HCT116 (cell line): Measurements from ENCODE around the gene CFAP45. TPM values are rescaled to one million over a fixed set of nuclear protein-coding genes. Genes with fewer than 3 reads are reported as not detected.

Source experiments
- ATAC-seq: fragments of 200-7000 bp; cut with Tn5 transposase; 2 replicates; pipeline ENCODE4 v1.9.1; 2020; ENCODE audit warnings: mild to moderate bottlenecking, moderate library complexity
- Bru-seq: library from RNA; stranded (reverse); fragments of 400-500 nt; gene quantifications from one replicate; lab custom pipeline; 2021; lab: Mats Ljungman, UMichigan
- BruChase-seq, 2 experiments: library from RNA; stranded (reverse); fragments of 400-500 nt; gene quantifications; one replicate each; lab custom pipeline; 2021; lab: Mats Ljungman, UMichigan
- BruUV-seq: library from RNA; stranded (reverse); fragments of 400-500 nt; replicated peaks from 2 replicates; lab custom pipeline; 2021; lab: Mats Ljungman, UMichigan
- CTCF ChIA-PET: fragments of 300-600 bp; sonication (Branson Sonifier 250); formaldehyde crosslinking; loops from one replicate; lab custom pipeline; 2021; ENCODE audit warnings: antibody characterized with exemption; lab: Charles Lee
- POLR2A ChIA-PET: fragments of 300-600, 350-600 bp; sonication (Branson Sonifier 250); formaldehyde crosslinking; loops from one replicate; lab custom pipeline; 2021; ENCODE audit warnings: antibody characterized with exemption; lab: Charles Lee
- RAD21 ChIA-PET, 2 experiments: fragments of 300-600 bp; sonication (Branson Sonifier 250); formaldehyde crosslinking; loops; one replicate each; lab custom pipeline; 2023; ENCODE audit warnings: low total read pairs in 2 of 2; ENCODE audit not compliant: uncharacterized antibody in 2 of 2, unreplicated experiment in 2 of 2, low non-redundant PET in 1 of 2; lab: Charles Lee
- DNase-seq: peaks from one replicate; pipeline ENCODE4 v3.0.0-alpha.2; 2010; ENCODE audit warnings: low read depth, low spot score
- H2AFZ ChIP-seq: fragments of 200-600 bp; shearing (Covaris generic), sonication (generic); 2 replicates; pipeline ENCODE4 v1.6.1; 2017; ENCODE audit warnings: low read depth, mixed run types, mixed read lengths, antibody characterized with exemption, low read length; ENCODE audit not compliant: poor library complexity, severe bottlenecking
- H3K27ac ChIP-seq: 2 replicates; pipeline ENCODE4 v1.5.1; 2012; ENCODE audit warnings: low read depth, low read length
- H3K27me3 ChIP-seq: fragments of 200-600 bp; sonication (generic); 2 replicates; pipeline ENCODE4 v1.6.1; 2016; ENCODE audit warnings: mixed run types, low read length, mixed read lengths; ENCODE audit not compliant: insufficient read depth
- H3K36me3 ChIP-seq, 2 experiments: fragments of 200-500 bp in 1 of 2; fragments of 200-600 bp in 1 of 2; sonication (Bioruptor generic) in 1 of 2; sonication (generic) in 1 of 2; 2 replicates each; pipeline versions ENCODE4 v1.5.1 to v1.6.1; 2014 to 2016; ENCODE audit warnings: low read length in 2 of 2, inconsistent platforms in 1 of 2, mixed read lengths in 1 of 2, mixed run types in 1 of 2; ENCODE audit not compliant: insufficient read depth in 2 of 2, control insufficient read depth in 1 of 2
- H3K4me1 ChIP-seq, 2 experiments: fragments of 200-600 bp in 1 of 2; sonication (generic) in 1 of 2; 2 replicates each; pipeline versions ENCODE4 v1.5.1 to v1.6.1; 2012 to 2017; ENCODE audit warnings: low read length in 2 of 2, inconsistent platforms in 1 of 2, mild to moderate bottlenecking in 1 of 2, mixed read lengths in 1 of 2, mixed run types in 1 of 2, moderate library complexity in 1 of 2; ENCODE audit not compliant: insufficient read depth in 2 of 2, control insufficient read depth in 1 of 2
- H3K4me2 ChIP-seq: fragments of 200-600 bp; sonication (generic); 2 replicates; pipeline ENCODE4 v1.6.1; 2017; ENCODE audit warnings: mixed run types, low read length, mixed read lengths
- H3K4me3 ChIP-seq, 2 experiments: fragments of 200-600 bp in 1 of 2; sonication (generic) in 1 of 2; replicated peaks in 1 of 2; 2 replicates each; pipeline ENCODE4 v1.5.1; 2011 to 2016; ENCODE audit warnings: low read length in 2 of 2, control low read depth in 1 of 2, low read depth in 1 of 2, mild to moderate bottlenecking in 1 of 2, mixed read lengths in 1 of 2, mixed run types in 1 of 2
- H3K79me2 ChIP-seq: fragments of 200-600 bp; sonication (generic); 2 replicates; pipeline ENCODE4 v1.6.1; 2017; ENCODE audit warnings: mild to moderate bottlenecking, mixed run types, low read length, moderate library complexity, mixed read lengths; ENCODE audit not compliant: insufficient read depth
- H3K9ac ChIP-seq: fragments of 200-600 bp; sonication (generic); 2 replicates; pipeline ENCODE4 v1.6.1; 2016; ENCODE audit warnings: low read length, mixed read lengths
- H3K9me2 ChIP-seq: fragments of 200-600 bp; sonication (generic), shearing (Covaris generic); 2 replicates; pipeline ENCODE4 v1.6.1; 2017; ENCODE audit warnings: mixed run types, mild to moderate bottlenecking, moderate library complexity; ENCODE audit not compliant: insufficient read depth
- H3K9me3 ChIP-seq, 2 experiments: fragments of 200-500 bp in 1 of 2; fragments of 200-600 bp in 1 of 2; sonication (Bioruptor generic) in 1 of 2; sonication (generic) in 1 of 2; 2 replicates each; pipeline ENCODE4 v1.6.1; 2014 to 2017; ENCODE audit warnings: low read length in 2 of 2, mixed read lengths in 2 of 2, inconsistent platforms in 1 of 2, low read depth in 1 of 2, mild to moderate bottlenecking in 1 of 2, mixed run types in 1 of 2, moderate library complexity in 1 of 2; ENCODE audit not compliant: control insufficient read depth in 1 of 2, insufficient read depth in 1 of 2
- H4K20me1 ChIP-seq: fragments of 200-600 bp; sonication (generic), shearing (Covaris generic); 2 replicates; pipeline ENCODE4 v1.6.1; 2017; ENCODE audit warnings: mixed run types, mild to moderate bottlenecking, moderate library complexity; ENCODE audit not compliant: insufficient read depth
- CEBPB ChIP-seq: IDR thresholded peaks from 2 replicates; pipeline ENCODE4 v1.6.1; 2012; ENCODE audit warnings: low read depth
- CTCF ChIP-seq, 3 experiments: fragments of 200-600 bp in 1 of 3; sonication (generic) in 1 of 3; IDR thresholded peaks in 2 of 3; conservative IDR thresholded peaks in 1 of 3; 2 replicates each; pipeline ENCODE4 v1.5.1; 2012 to 2017; ENCODE audit warnings: low read depth in 2 of 3, low read length in 2 of 3, antibody characterized with exemption in 1 of 3, borderline replicate concordance in 1 of 3, control low read depth in 1 of 3, mild to moderate bottlenecking in 1 of 3, mixed read lengths in 1 of 3, mixed run types in 1 of 3, moderate library complexity in 1 of 3; ENCODE audit not compliant: insufficient read depth in 1 of 3
- ELF1 ChIP-seq: IDR thresholded peaks from 2 replicates; pipeline ENCODE4 v1.6.1; 2012; ENCODE audit warnings: low read depth, borderline replicate concordance
- EZH2phosphoT487 ChIP-seq: fragments of 200-600 bp; IDR thresholded peaks from 2 replicates; pipeline ENCODE4 v1.6.1; 2018; ENCODE audit warnings: antibody characterized with exemption, borderline replicate concordance
- FOSL1 ChIP-seq: IDR thresholded peaks from 2 replicates; pipeline ENCODE4 v1.6.1; 2012; ENCODE audit warnings: low read depth
- JUND ChIP-seq: IDR thresholded peaks from 2 replicates; pipeline ENCODE4 v1.6.1; 2012
- MAX ChIP-seq: IDR thresholded peaks from 2 replicates; pipeline ENCODE4 v1.6.1; 2012
- POLR2AphosphoS5 ChIP-seq: IDR thresholded peaks from 2 replicates; pipeline ENCODE4 v1.6.1; 2011; ENCODE audit warnings: mild to moderate bottlenecking, low read depth, low read length, moderate library complexity
- RAD21 ChIP-seq: IDR thresholded peaks from 2 replicates; pipeline ENCODE4 v1.6.1; 2012; ENCODE audit warnings: low read depth, mild to moderate bottlenecking
- SP1 ChIP-seq: IDR thresholded peaks from 2 replicates; pipeline ENCODE4 v1.6.1; 2012; ENCODE audit warnings: low read depth
- ZBTB33 ChIP-seq: IDR thresholded peaks from 2 replicates; pipeline ENCODE4 v1.6.1; 2011; ENCODE audit warnings: mild to moderate bottlenecking, low read length, moderate library complexity; ENCODE audit not compliant: insufficient replicate concordance; ENCODE audit errors: extremely low read depth
- intact Hi-C: fragments of 100-400 bp; cut with micrococcal nuclease; formaldehyde crosslinking; loops from 2 replicates; pipeline ENCODE4 v1.10.0; 2022
- long read RNA-seq: library from polyadenylated mRNA; unstranded; transcript quantifications from one replicate; pipeline ENCODE4 v2.0.0, GENCODE V29; 2021; ENCODE audit not compliant: unreplicated experiment
- polyA plus RNA-seq: library from polyadenylated mRNA; unstranded; fragments of >200 nt; gene quantifications from 2 replicates; pipeline ENCODE4 v1.2.1, GENCODE V29; 2012; ENCODE audit warnings: missing spikeins
- total RNA-seq: library from RNA; stranded (reverse); gene quantifications from one replicate; pipeline ENCODE4 v1.2.1, GENCODE V29; 2021; ENCODE audit not compliant: unreplicated experiment

The CFAP45 gene
- total RNA-seq: 0.59 TPM
- 0.52 and 0.91 TPM in 2 replicates for polyA plus RNA-seq
- Bru-seq, nascent RNA: percentile 31 among the genes with signal in this experiment
- percentile 24 among the genes with signal in this experiment for BruChase-seq, experiment 1, labeled RNA remaining after a 6-hour chase
- BruChase-seq, experiment 2, labeled RNA remaining after a 2-hour chase: percentile 26 among the genes with signal in this experiment
- long read RNA-seq: 0 reads

GRCh38 chr1:159900086-159900680 is at the start of gene CFAP45:
Gene CFAP45, minus strand, starts transcription at chr1:159900165. Its CDS starts 67 bp downstream, at chr1:159900098.
- peak within 1 kb of the TSS; percentile 58 for H3K9ac ChIP-seq
- peaks cover 19% of the 10 kb centered on the region in 2 experiments for H3K4me1 ChIP-seq
- BruUV-seq: no TSS peak
- ChIA-PET CTCF (interaction anchor here (0.8 to 1.7 kb wide), 3 partner anchors 9 to 107 kb away, joined by 3 to 21 read pairs (median 4); no protein-coding TSS in a partner anchor), RAD21 (interaction anchor here in 1 of 2 experiments (1.0 kb wide), 1 partner anchor 107 kb away, joined by 3 read pairs; no protein-coding TSS in a partner anchor), POLR2A (interaction anchor here (1.0 to 1.6 kb wide), 3 partner anchors 12 to 16 kb away, joined by 3 to 7 read pairs (median 3); no protein-coding TSS in a partner anchor)
- no peaks in the 10 kb centered on the region for H3K36me3 ChIP-seq
- peak; percentile 92 for ATAC-seq
- peak within 1 kb of the TSS; percentile 55 for H3K27ac ChIP-seq
- no peaks in the 10 kb centered on the region for H3K9me2 ChIP-seq
- intact Hi-C loops: no loop called here
- H3K4me3 ChIP-seq: peak within 1 kb of the TSS; percentile 22 to 34
- no peaks in the 10 kb centered on the region for H4K20me1 ChIP-seq
- H2AFZ ChIP-seq: peak within 1 kb of the TSS; percentile 8
- 0 out of 2 replicates have a peak, but pooled peaks have one; percentile 41 for TF ChIP-seq SP1
- peak; percentile 18 for TF ChIP-seq MAX
- no peak for TF ChIP-seq ELF1
- TF ChIP-seq, all 23 proteins: peak for 2
- no peaks in the 10 kb centered on the region for H3K79me2 ChIP-seq
- DNase-seq: peak; percentile 65
- peak within 1 kb of the TSS; percentile 64 for H3K4me2 ChIP-seq
- no peaks in the 10 kb centered on the region; a peak in 1 of 4 replicates for H3K9me3 ChIP-seq
- H3K27me3 ChIP-seq: no peaks in the 10 kb centered on the region

GRCh38 chr1:159949123-159949522 is 49.2 kb upstream of the CFAP45 start:
- ATAC-seq (no peak), DNase-seq (no peak)
- TF ChIP-seq ZBTB33 (no peak), CTCF (IDR thresholded peaks at IDR 0.05 in 2 of 3, conservative IDR thresholded peaks at IDR 0.05 in 1 of 3; ENCODE audit: borderline replicate concordance in 1 of 3, insufficient read depth in 1 of 3, low read depth in 2 of 3, low read length in 2 of 3) (no peak), RAD21 (no peak), MAX (no peak), EZH2phosphoT487 (no peak), CEBPB (no peak), POLR2AphosphoS5 (no peak), JUND (no peak), FOSL1 (no peak)
- Histone ChIP-seq H4K20me1 (no peaks in the 10 kb centered on the region), H3K4me1 (peaks cover 14 to 25% of the 10 kb centered on the region in 2 experiments), H3K9ac (no peak overlapping the region), H3K4me2 (no peak overlapping the region), H2AFZ (no peak overlapping the region), H3K27ac (no peak overlapping the region), H3K9me3 (no peaks in the 10 kb centered on the region), H3K36me3 (no peaks in the 10 kb centered on the region), H3K79me2 (no peaks in the 10 kb centered on the region), H3K9me2 (no peaks in the 10 kb centered on the region), H3K4me3 (no peak overlapping the region), H3K27me3 (peaks cover 10% of the 10 kb centered on the region; the same call in 1 of the 2 replicates)
- no TSS peak for BruUV-seq
- ChIA-PET RAD21 (no interaction called here), CTCF (interaction anchor here (1.2 kb wide), 1 partner anchor 58 kb away, joined by 4 read pairs; no protein-coding TSS in a partner anchor), POLR2A (no interaction called here)
- intact Hi-C loops: no loop called here
